ENCODE measurements around the gene BMF. TPM values are rescaled to one million over a fixed set of nuclear protein-coding genes. Genes with fewer than 3 reads are reported as not detected.

Gene BMF
- total and polyA plus RNA-seq, 2 donors (not counting 3 experiments of a cell fraction or from before 2014, with no cell fraction given): 8.6 to 9.8 TPM

GRCh38 chr15:40080847-40081246 is 27.8 kb downstream of the BMF start:
- no peaks in the 10 kb centered on the region for H3K36me3 ChIP-seq (ENCODE audit: control insufficient read depth in 2 of 2, extremely low read depth in 1 of 2, insufficient read depth in 2 of 2, low read length in 2 of 2)
- H3K9me3 ChIP-seq (replicated peaks; ENCODE audit: control insufficient read depth, insufficient read depth, low read length): no peaks in the 10 kb centered on the region
- no peaks in the 10 kb centered on the region for H3K79me2 ChIP-seq (ENCODE audit: control insufficient read depth, insufficient read depth, low read length)
- H3K4me1 ChIP-seq (ENCODE audit: control insufficient read depth, extremely low read depth, insufficient read depth, low read length): peaks cover 28% of the 10 kb centered on the region
- H3K9ac ChIP-seq (replicated peaks; ENCODE audit: extremely low read depth, insufficient read depth, low read length): peak overlapping the region; percentile 67
- TF ChIP-seq JUN (IDR thresholded peaks at IDR 0.05; ENCODE audit: borderline replicate concordance, insufficient read depth, insufficient read length, low read depth) (no peak), MYC (IDR thresholded peaks at IDR 0.05; ENCODE audit: low read depth, low read length) (no peak), MAX (IDR thresholded peaks at IDR 0.05; ENCODE audit: insufficient read depth, insufficient read length) (no peak), GATA2 (IDR thresholded peaks at IDR 0.05; ENCODE audit: insufficient read depth, insufficient read length, low read depth, low read length) (peak; percentile 62), POLR2AphosphoS5 (IDR thresholded peaks at IDR 0.05; ENCODE audit: insufficient read depth, low read depth, low read length) (no peak), FOS (IDR thresholded peaks at IDR 0.05; ENCODE audit: borderline replicate concordance, insufficient read depth, low read length) (no peak)
- DNase-seq (ENCODE audit: low read depth, low spot score) (peak; percentile 85), FAIRE-seq (peak; percentile 67)
- CTCF ChIA-PET: interaction anchor here (1.8 to 2.2 kb wide), 3 partner anchors 23 to 34 kb away, joined by 6 to 12 read pairs (median 8); partner anchors contain the start of gene BMF
- peak overlapping the region; percentile 64 for H3K4me2 ChIP-seq (ENCODE audit: insufficient read depth, low read length)
- BruUV-seq (replicated peaks): no TSS peak
- no peaks in the 10 kb centered on the region for H4K20me1 ChIP-seq (replicated peaks; ENCODE audit: control insufficient read depth, extremely low read depth, insufficient read depth, low read length)
- dilution Hi-C loops (cut with MboI; ENCODE audit: extremely low pct_ligation_motif_present, low sequenced_read_pairs): no loop called here
- intact Hi-C loops (cut with micrococcal nuclease): loop anchor here (1.0 kb wide), 2 partner anchors 17 to 34 kb away; no protein-coding TSS in a partner anchor
- peak overlapping the region; percentile 80 for H2AFZ ChIP-seq (ENCODE audit: low read depth, low read length)
- H3K4me3 ChIP-seq (replicated peaks in 1 of 3; ENCODE audit: insufficient read depth in 1 of 3, low read depth in 1 of 3, low read length in 3 of 3): peak overlapping the region in 1 of 3 experiments; percentile 47
- no peaks in the 10 kb centered on the region for H3K27me3 ChIP-seq (ENCODE audit: control insufficient read depth in 2 of 2, insufficient read depth in 2 of 2, low read length in 2 of 2)
- POLR2A ChIA-PET: interaction anchor here (1.3 kb wide), 1 partner anchor 23 kb away, joined by 4 read pairs; no protein-coding TSS in a partner anchor
- no peaks in the 10 kb centered on the region for H3K9me1 ChIP-seq (replicated peaks; ENCODE audit: control insufficient read depth, extremely low read depth, insufficient read depth, low read length)
- peak overlapping the region; percentile 81 for H3K27ac ChIP-seq (ENCODE audit: insufficient read depth, low read depth, low read length)

- Histone ChIP-seq H3K4me2 (ENCODE audit: insufficient read depth, low read length) (no peak overlapping the region), H3K9me3 (replicated peaks; ENCODE audit: control insufficient read depth, insufficient read depth, low read length) (no peaks in the 10 kb centered on the region), H3K9ac (replicated peaks; ENCODE audit: extremely low read depth, insufficient read depth, low read length) (no peak overlapping the region), H4K20me1 (replicated peaks; ENCODE audit: control insufficient read depth, extremely low read depth, insufficient read depth, low read length) (no peaks in the 10 kb centered on the region), H3K27ac (ENCODE audit: insufficient read depth, low read depth, low read length) (no peak overlapping the region), H3K9me1 (replicated peaks; ENCODE audit: control insufficient read depth, extremely low read depth, insufficient read depth, low read length) (no peaks in the 10 kb centered on the region), H3K27me3 (ENCODE audit: control insufficient read depth in 2 of 2, insufficient read depth in 2 of 2, low read length in 2 of 2) (no peaks in the 10 kb centered on the region), H3K79me2 (ENCODE audit: control insufficient read depth, insufficient read depth, low read length) (no peaks in the 10 kb centered on the region), H3K4me1 (ENCODE audit: control insufficient read depth, extremely low read depth, insufficient read depth, low read length) (peaks cover 36% of the 10 kb centered on the region), H3K36me3 (ENCODE audit: control insufficient read depth in 2 of 2, extremely low read depth in 1 of 2, insufficient read depth in 2 of 2, low read length in 2 of 2) (no peaks in the 10 kb centered on the region), H2AFZ (ENCODE audit: low read depth, low read length) (no peak overlapping the region), H3K4me3 (replicated peaks in 1 of 3; ENCODE audit: insufficient read depth in 1 of 3, low read depth in 1 of 3, low read length in 3 of 3) (no peak overlapping the region)
- ChIA-PET POLR2A (no interaction called here), CTCF (no interaction called here)
- dilution Hi-C loops (cut with MboI; ENCODE audit: extremely low pct_ligation_motif_present, low sequenced_read_pairs): no loop called here
- BruUV-seq (replicated peaks): no TSS peak
- intact Hi-C loops (cut with micrococcal nuclease): no loop called here
- DNase-seq (ENCODE audit: low read depth, low spot score) (peak; percentile 17), FAIRE-seq (no peak)
- peak; percentile 9 for TF ChIP-seq JUN (IDR thresholded peaks at IDR 0.05; ENCODE audit: borderline replicate concordance, insufficient read depth, insufficient read length, low read depth)
- no peak for TF ChIP-seq POLR2AphosphoS5 (IDR thresholded peaks at IDR 0.05; ENCODE audit: insufficient read depth, low read depth, low read length)
Measured at GRCh38 chr15:40080104-40080503, 28.6 kb downstream of the BMF start.

Measured in endothelial cell of umbilical vein (primary cell).